HepG2 (cell line): ENCODE results near the gene CDK10. TPM values are rescaled to one million over a fixed set of nuclear protein-coding genes. Genes with fewer than 3 reads are reported as not detected.
A peak's percentile ranks its signal among the peaks of the same experiment; 100 is the strongest.

Source experiments
- CBX5 ChIP-seq: sonication (generic); formaldehyde crosslinking; IDR thresholded peaks from 2 replicates; pipeline ENCODE4 v1.4.0; 2020; ENCODE audit warnings: missing genetic modification reagents, borderline replicate concordance
- DBP ChIP-seq: sonication (generic); formaldehyde crosslinking; IDR thresholded peaks from 2 replicates; pipeline ENCODE4 v1.4.0; 2020; ENCODE audit warnings: missing genetic modification reagents; ENCODE audit errors: not compliant biosample characterization
- ESRRA ChIP-seq: sonication (generic); formaldehyde crosslinking; IDR thresholded peaks from 2 replicates; pipeline ENCODE4 v1.5.1; 2020; ENCODE audit warnings: mild to moderate bottlenecking, low read depth, missing genetic modification reagents
- FOXP4 ChIP-seq: sonication (generic); formaldehyde crosslinking; IDR thresholded peaks from 2 replicates; pipeline ENCODE4 v1.4.0; 2020; ENCODE audit warnings: missing genetic modification reagents
- HMGXB4 ChIP-seq, 2 experiments: sonication (generic) in 1 of 2; formaldehyde crosslinking in 1 of 2; IDR thresholded peaks; 2 replicates each; pipeline versions ENCODE4 v1.4.0 to v1.6.1; 2018 to 2020; ENCODE audit warnings: missing genetic modification reagents in 2 of 2, borderline replicate concordance in 1 of 2, low read depth in 1 of 2, mild to moderate bottlenecking in 1 of 2, missing biosample characterization in 1 of 2
- KLF16 ChIP-seq, 2 experiments: sonication (generic) in 1 of 2; formaldehyde crosslinking in 1 of 2; IDR thresholded peaks; 2 replicates each; pipeline versions ENCODE4 v1.6.1 to v1.8.0; 2016 to 2023; ENCODE audit warnings: missing genetic modification reagents in 2 of 2, missing compliant biosample characterization in 1 of 2
- MAFF ChIP-seq: IDR thresholded peaks from 2 replicates; pipeline ENCODE4 v1.6.1; 2011; ENCODE audit warnings: low read depth, low read length, improper control_type of control experiment
- PAF1 ChIP-seq: IDR thresholded peaks from 2 replicates; pipeline ENCODE4 v1.6.1; 2016; ENCODE audit warnings: missing genetic modification reagents, missing compliant biosample characterization
- U2AF2 ChIP-seq: fragments of 200-400 bp; formaldehyde crosslinking; IDR thresholded peaks from 2 replicates; pipeline ENCODE4 v1.6.1; 2017; ENCODE audit warnings: low read depth, mild to moderate bottlenecking, low read length
- ZFAT ChIP-seq: sonication (generic); formaldehyde crosslinking; conservative IDR thresholded peaks from 2 replicates; pipeline ENCODE4 v1.8.1; 2023; ENCODE audit warnings: missing genetic modification reagents, inconsistent platforms
- ZFP62 ChIP-seq: sonication (generic); formaldehyde crosslinking; IDR thresholded peaks from 2 replicates; pipeline ENCODE4 v1.4.0; 2020; ENCODE audit warnings: missing genetic modification reagents
- ZNF138 ChIP-seq: sonication (generic); formaldehyde crosslinking; IDR thresholded peaks from 2 replicates; pipeline ENCODE4 v1.5.0; 2020; ENCODE audit warnings: mild to moderate bottlenecking, low read depth, missing genetic modification reagents
- ZNF207 ChIP-seq: fragments of 450-650 bp; IDR thresholded peaks from 2 replicates; pipeline ENCODE4 v1.6.1; 2016; ENCODE audit warnings: antibody characterized with exemption, borderline replicate concordance
- ZNF589 ChIP-seq: sonication (generic); formaldehyde crosslinking; conservative IDR thresholded peaks from 2 replicates; pipeline ENCODE4 v1.8.0; 2022; ENCODE audit warnings: mild to moderate bottlenecking, moderate library complexity, missing genetic modification reagents
- ZNF670 ChIP-seq: sonication (generic); formaldehyde crosslinking; IDR thresholded peaks from 2 replicates; pipeline ENCODE4 v1.8.0; 2022; ENCODE audit warnings: mild to moderate bottlenecking, missing genetic modification reagents, borderline replicate concordance
- ZNF713 ChIP-seq: sonication (generic); formaldehyde crosslinking; IDR thresholded peaks from 2 replicates; pipeline ENCODE4 v1.4.0; 2020; ENCODE audit warnings: mild to moderate bottlenecking, missing genetic modification reagents
- ZNF883 ChIP-seq: sonication (generic); formaldehyde crosslinking; IDR thresholded peaks from 2 replicates; pipeline ENCODE4 v1.5.1; 2020; ENCODE audit warnings: mild to moderate bottlenecking, missing genetic modification reagents; ENCODE audit errors: not compliant biosample characterization
- ZSCAN22 ChIP-seq: sonication (generic); formaldehyde crosslinking; IDR thresholded peaks from 2 replicates; pipeline ENCODE4 v1.4.0; 2020; ENCODE audit warnings: mild to moderate bottlenecking, missing genetic modification reagents
- polyA plus RNA-seq, 8 experiments: library from polyadenylated mRNA; depleted of rRNA in 3 of 8; stranded (reverse) in 7 of 8; unstranded in 1 of 8; fragments of >200 nt; fragmentation: Illumina TruSeq in 4 of 8; extraction: Trizol in 4 of 8; gene quantifications; 2 replicates each; pipeline versions ENCODE4 v1.2.1 to v1.2.3, GENCODE V29; 2011 to 2016; ENCODE audit warnings: low read depth in 4 of 8, missing spikeins in 1 of 8, mixed read lengths in 1 of 8; ENCODE audit not compliant: insufficient read depth in 1 of 8
- total RNA-seq, 5 experiments: library from RNA; depleted of rRNA; stranded (reverse); fragments of >200 nt; fragmentation: Illumina TruSeq; extraction: Trizol; gene quantifications; 2 replicates each; pipeline ENCODE4 v1.2.3, GENCODE V29; 2016; ENCODE audit warnings: low read depth in 1 of 5
- TF ChIP-seq, protein P1 (sequence below): sonication (generic); formaldehyde crosslinking; IDR thresholded peaks from 2 replicates; pipeline ENCODE4 v1.8.0; 2022; ENCODE audit warnings: mild to moderate bottlenecking, missing genetic modification reagents; ENCODE audit not compliant: insufficient replicate concordance
- TF ChIP-seq, protein P2 (sequence below): sonication (generic); formaldehyde crosslinking; IDR thresholded peaks from 2 replicates; pipeline ENCODE4 v1.9.0; 2022; ENCODE audit warnings: low read depth, missing genetic modification reagents

Gene CDK10
- total and polyA plus RNA-seq, 2 of the 13 experiments (the other 11 are each of a cell fraction or from before 2014, with no cell fraction given), result 2.5 to 3.9 TPM

GRCh38 chr16:89657442-89658220 lies 28.9 kb upstream of the CDK10 start, which contains the start of the genes CHMP1A and SPATA33 (continued):
- TF ChIP-seq, protein P1, sequence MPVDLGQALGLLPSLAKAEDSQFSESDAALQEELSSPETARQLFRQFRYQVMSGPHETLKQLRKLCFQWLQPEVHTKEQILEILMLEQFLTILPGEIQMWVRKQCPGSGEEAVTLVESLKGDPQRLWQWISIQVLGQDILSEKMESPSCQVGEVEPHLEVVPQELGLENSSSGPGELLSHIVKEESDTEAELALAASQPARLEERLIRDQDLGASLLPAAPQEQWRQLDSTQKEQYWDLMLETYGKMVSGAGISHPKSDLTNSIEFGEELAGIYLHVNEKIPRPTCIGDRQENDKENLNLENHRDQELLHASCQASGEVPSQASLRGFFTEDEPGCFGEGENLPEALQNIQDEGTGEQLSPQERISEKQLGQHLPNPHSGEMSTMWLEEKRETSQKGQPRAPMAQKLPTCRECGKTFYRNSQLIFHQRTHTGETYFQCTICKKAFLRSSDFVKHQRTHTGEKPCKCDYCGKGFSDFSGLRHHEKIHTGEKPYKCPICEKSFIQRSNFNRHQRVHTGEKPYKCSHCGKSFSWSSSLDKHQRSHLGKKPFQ, result peak; percentile 41
- TF ChIP-seq ESRRA, result no peak
- peak; percentile 76 to 79; a peak in 2 of 4 replicates for TF ChIP-seq KLF16 (CRISPR knock-in tag; IDR thresholded peaks at IDR 0.05)
- no peak for TF ChIP-seq ZNF207
- no peak for TF ChIP-seq MAFF
- peak; percentile 77 to 86; a peak in 3 of 4 replicates for TF ChIP-seq HMGXB4 (CRISPR knock-in tag; IDR thresholded peaks at IDR 0.05; ENCODE audit: borderline replicate concordance in 1 of 2, low read depth in 1 of 2)
- no peak for TF ChIP-seq ZNF713
- peak; percentile 68 for TF ChIP-seq DBP (CRISPR knock-in tag)
- TF ChIP-seq ZNF670 (CRISPR knock-in tag), result no peak
- 0 out of 2 replicates have a peak, but pooled peaks have one; percentile 48 for TF ChIP-seq U2AF2
- TF ChIP-seq ZFAT, result 0 out of 2 replicates have a peak, but pooled peaks have one; percentile 10
- 0 out of 2 replicates have a peak, but pooled peaks have one; percentile 40 for TF ChIP-seq ZSCAN22
- TF ChIP-seq, protein P2, sequence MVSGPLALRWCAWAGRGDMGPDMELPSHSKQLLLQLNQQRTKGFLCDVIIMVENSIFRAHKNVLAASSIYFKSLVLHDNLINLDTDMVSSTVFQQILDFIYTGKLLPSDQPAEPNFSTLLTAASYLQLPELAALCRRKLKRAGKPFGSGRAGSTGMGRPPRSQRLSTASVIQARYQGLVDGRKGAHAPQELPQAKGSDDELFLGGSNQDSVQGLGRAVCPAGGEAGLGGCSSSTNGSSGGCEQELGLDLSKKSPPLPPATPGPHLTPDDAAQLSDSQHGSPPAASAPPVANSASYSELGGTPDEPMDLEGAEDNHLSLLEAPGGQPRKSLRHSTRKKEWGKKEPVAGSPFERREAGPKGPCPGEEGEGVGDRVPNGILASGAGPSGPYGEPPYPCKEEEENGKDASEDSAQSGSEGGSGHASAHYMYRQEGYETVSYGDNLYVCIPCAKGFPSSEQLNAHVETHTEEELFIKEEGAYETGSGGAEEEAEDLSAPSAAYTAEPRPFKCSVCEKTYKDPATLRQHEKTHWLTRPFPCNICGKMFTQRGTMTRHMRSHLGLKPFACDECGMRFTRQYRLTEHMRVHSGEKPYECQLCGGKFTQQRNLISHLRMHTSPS (CRISPR knock-in tag), result 0 out of 2 replicates have a peak, but pooled peaks have one; percentile 30
- TF ChIP-seq FOXP4 (CRISPR knock-in tag), result peak; percentile 67
- TF ChIP-seq ZNF883 (CRISPR knock-in tag), result peak; percentile 96
- no peak for TF ChIP-seq PAF1 (CRISPR knock-in tag)
- peak; percentile 85 for TF ChIP-seq ZNF138 (CRISPR knock-in tag)
- no peak for TF ChIP-seq ZFP62 (CRISPR knock-in tag)
- TF ChIP-seq ZNF589 (CRISPR knock-in tag), result peak; percentile 82; the same call in 1 of the 2 replicates
- peak; percentile 59; the same call in 1 of the 2 replicates for TF ChIP-seq CBX5 (CRISPR knock-in tag)
